Endothelial cell of umbilical vein (primary cell): ENCODE data around the gene PPP1R3F. TPM values are rescaled to one million over a fixed set of nuclear protein-coding genes. Genes with fewer than 3 reads are reported as not detected.
"Not testable (repeated sequence)": the region's sequence is repeated elsewhere in the genome, so short reads cannot be mapped to it uniquely, and the experiment has no call there.

ENCODE experiments used
- BruUV-seq: library from RNA; stranded (reverse); fragments of 400-500 nt; replicated peaks from 2 replicates; lab custom pipeline; 2021; lab: Mats Ljungman, UMichigan
- CTCF ChIA-PET: fragments of 300-600, 350-600 bp; sonication (Branson Sonifier 250); formaldehyde crosslinking; loops from one replicate; lab custom pipeline; 2021; ENCODE audit warnings: antibody characterized with exemption, inconsistent platforms; lab: Charles Lee
- POLR2A ChIA-PET: fragments of 300-600, 350-600 bp; sonication (Branson Sonifier 250); formaldehyde crosslinking; loops from one replicate; lab custom pipeline; 2021; ENCODE audit warnings: antibody characterized with exemption, inconsistent platforms; lab: Charles Lee
- DNase-seq: peaks from one replicate; pipeline ENCODE4 v3.0.0-alpha.2; 2011; ENCODE audit warnings: low read depth, low spot score
- FAIRE-seq: peaks from 2 replicates; lab custom pipeline; 2011; peaks lifted over from hg19 to GRCh38; lab: Jason Lieb, UNC
- H2AFZ ChIP-seq: 2 replicates; pipeline ENCODE4 v1.6.0; 2012; ENCODE audit warnings: low read depth, low read length, control low read depth, inconsistent platforms
- H3K27ac ChIP-seq: 2 replicates; pipeline ENCODE4 v1.5.1; 2011; ENCODE audit warnings: low read depth, mild to moderate bottlenecking, control low read depth, low read length, moderate library complexity; ENCODE audit not compliant: insufficient read depth
- H3K27me3 ChIP-seq, 2 experiments: 2 replicates each; pipeline versions ENCODE4 v1.6.0 to v1.6.1; 2011; ENCODE audit warnings: low read length in 2 of 2, mixed read lengths in 1 of 2; ENCODE audit not compliant: control insufficient read depth in 2 of 2, insufficient read depth in 2 of 2
- H3K36me3 ChIP-seq, 2 experiments: 2 replicates in 1 of 2; 3 replicates in 1 of 2; pipeline ENCODE4 v1.5.1; 2011; ENCODE audit warnings: low read length in 2 of 2, mild to moderate bottlenecking in 1 of 2, moderate library complexity in 1 of 2; ENCODE audit not compliant: control insufficient read depth in 2 of 2, insufficient read depth in 2 of 2; ENCODE audit errors: extremely low read depth in 1 of 2
- H3K4me1 ChIP-seq: 3 replicates; pipeline ENCODE4 v1.5.1; 2011; ENCODE audit warnings: mild to moderate bottlenecking, low read length; ENCODE audit not compliant: control insufficient read depth, insufficient read depth; ENCODE audit errors: extremely low read depth
- H3K4me2 ChIP-seq: 2 replicates; pipeline ENCODE4 v1.6.1; 2011; ENCODE audit warnings: low read length, control low read depth, mixed read lengths; ENCODE audit not compliant: insufficient read depth
- H3K4me3 ChIP-seq, 3 experiments: fragments of 200-600 bp in 1 of 3; sonication (generic), shearing (Covaris generic) in 1 of 3; replicated peaks in 1 of 3; 2 replicates each; pipeline ENCODE4 v1.5.1; 2011 to 2016; ENCODE audit warnings: control low read depth in 3 of 3, low read length in 3 of 3, mild to moderate bottlenecking in 2 of 3, inconsistent platforms in 1 of 3, low read depth in 1 of 3, moderate library complexity in 1 of 3; ENCODE audit not compliant: insufficient read depth in 1 of 3
- H3K79me2 ChIP-seq: 2 replicates; pipeline ENCODE4 v1.6.0; 2012; ENCODE audit warnings: low read length, inconsistent platforms; ENCODE audit not compliant: control insufficient read depth, insufficient read depth
- H3K9ac ChIP-seq: replicated peaks from 2 replicates; pipeline ENCODE3; 2011; ENCODE audit warnings: low read length, control low read depth; ENCODE audit not compliant: insufficient read depth; ENCODE audit errors: extremely low read depth
- H3K9me1 ChIP-seq: replicated peaks from 3 replicates; pipeline ENCODE4 v1.6.0; 2011; ENCODE audit warnings: mild to moderate bottlenecking, low read length; ENCODE audit not compliant: control insufficient read depth, insufficient read depth; ENCODE audit errors: extremely low read depth
- H3K9me3 ChIP-seq: replicated peaks from 2 replicates; pipeline ENCODE4 v1.5.1; 2012; ENCODE audit warnings: low read length, inconsistent platforms; ENCODE audit not compliant: control insufficient read depth, insufficient read depth
- H4K20me1 ChIP-seq: replicated peaks from 2 replicates; pipeline ENCODE3; 2011; ENCODE audit warnings: mild to moderate bottlenecking, low read length; ENCODE audit not compliant: control insufficient read depth, insufficient read depth; ENCODE audit errors: extremely low read depth
- EZH2 ChIP-seq: IDR thresholded peaks from 2 replicates; pipeline ENCODE4 v1.6.1; 2012; ENCODE audit warnings: borderline replicate concordance, low read depth, mild to moderate bottlenecking, moderate library complexity, low read length, inconsistent platforms; ENCODE audit not compliant: severe bottlenecking
- FOS ChIP-seq: IDR thresholded peaks from 2 replicates; pipeline ENCODE4 v1.6.1; 2011; ENCODE audit warnings: mild to moderate bottlenecking, low read length, moderate library complexity, borderline replicate concordance; ENCODE audit not compliant: insufficient read depth
- GATA2 ChIP-seq: IDR thresholded peaks from 2 replicates; pipeline ENCODE4 v1.7.0; 2011; ENCODE audit warnings: low read depth, mild to moderate bottlenecking, moderate library complexity, mixed read lengths, low read length; ENCODE audit not compliant: insufficient read length, insufficient read depth
- JUN ChIP-seq: IDR thresholded peaks from 2 replicates; pipeline ENCODE4 v1.6.1; 2011; ENCODE audit warnings: borderline replicate concordance, low read depth; ENCODE audit not compliant: insufficient read length, insufficient read depth
- MYC ChIP-seq: IDR thresholded peaks from one replicate; pipeline ENCODE4 v1.6.1; 2011; ENCODE audit warnings: mild to moderate bottlenecking, low read depth, low read length
- POLR2A ChIP-seq: IDR thresholded peaks from 2 replicates; pipeline ENCODE4 v1.6.1; 2012; ENCODE audit warnings: low read depth, mild to moderate bottlenecking, control low read depth, low read length
- POLR2AphosphoS5 ChIP-seq: IDR thresholded peaks from 2 replicates; pipeline ENCODE4 v1.6.1; 2012; ENCODE audit warnings: low read depth, mild to moderate bottlenecking, control low read depth, low read length, moderate library complexity; ENCODE audit not compliant: insufficient read depth
- dilution Hi-C: fragments of 300-500 bp; cut with MboI; formaldehyde crosslinking; loops from one replicate; pipeline ENCODE4 v1.15.0; 2019; ENCODE audit warnings: low sequenced_read_pairs; ENCODE audit not compliant: extremely low pct_ligation_motif_present
- intact Hi-C: fragments of 100-400 bp; cut with micrococcal nuclease; formaldehyde crosslinking; loops from one replicate; pipeline ENCODE4 v1.10.0; 2022
- polyA plus RNA-seq, 4 experiments: library from polyadenylated mRNA; depleted of rRNA in 3 of 4; stranded (reverse) in 3 of 4; unstranded in 1 of 4; fragments of >200 nt; gene quantifications; 2 replicates each; pipeline versions ENCODE4 v1.2.1 to v1.2.3, GENCODE V29; 2011 to 2012; ENCODE audit warnings: missing spikeins in 1 of 4
- total RNA-seq: library from RNA; stranded (reverse); gene quantifications from 2 replicates; pipeline ENCODE4 v1.2.3, GENCODE V29; 2021
- TF ChIP-seq, protein P1 (sequence below): IDR thresholded peaks from 2 replicates; pipeline ENCODE4 v1.6.1; 2011; ENCODE audit not compliant: insufficient read depth, insufficient read length
- TF ChIP-seq, protein P2 (sequence below), 2 donors: IDR thresholded peaks; 1 replicate in 1 of 2; 2 replicates in 1 of 2; pipeline ENCODE4 v1.5.1; 2011; ENCODE audit warnings: low read length in 2 of 2, mild to moderate bottlenecking in 2 of 2, moderate library complexity in 2 of 2, control low read depth in 1 of 2, inconsistent platforms in 1 of 2, low read depth in 1 of 2; ENCODE audit not compliant: insufficient read depth in 1 of 2; ENCODE audit errors: extremely low read depth in 1 of 2

PPP1R3F gene
- total and polyA plus RNA-seq, 2 donors (not counting 3 experiments of a cell fraction or from before 2014, with no cell fraction given) = 1.5 to 2.5 TPM

DNA sequence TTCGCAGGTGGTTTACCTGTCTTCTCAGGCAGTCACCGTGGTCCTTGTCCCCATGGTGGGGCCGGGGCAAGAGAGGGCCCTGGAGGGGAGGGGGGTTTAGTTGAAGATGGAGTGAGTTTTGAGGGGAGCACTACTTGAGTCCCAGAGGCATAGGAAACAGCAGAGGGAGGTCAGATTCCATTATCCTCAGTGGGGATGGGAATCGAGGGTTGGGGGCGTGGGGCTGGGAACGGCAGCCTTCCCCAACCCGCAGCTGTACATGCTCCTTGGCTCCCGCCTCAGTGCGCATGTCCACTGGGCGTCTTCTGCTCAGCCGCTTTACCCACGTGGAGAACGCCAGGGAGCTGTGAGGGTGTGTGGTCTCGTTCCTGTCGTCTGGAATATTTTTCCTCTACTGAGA lies 33.8 kb downstream of the PPP1R3F start, which contains the start of gene GAGE10:
TSS of gene GAGE10 (plus strand) at position 301 of the 400 bp plus-strand sequence. CDS start 1,214 bp downstream, outside the sequence.
- Histone ChIP-seq H3K4me2 (no peak within 1 kb of the TSS), H3K36me3 (no peaks in the 10 kb centered on the region), H3K79me2 (no peaks in the 10 kb centered on the region), H3K27ac (no peak within 1 kb of the TSS), H3K4me1 (no peaks in the 10 kb centered on the region), H3K9me3 (no peaks in the 10 kb centered on the region), H4K20me1 (no peaks in the 10 kb centered on the region), H2AFZ (no peak within 1 kb of the TSS), H3K4me3 (no peak within 1 kb of the TSS), H3K9ac (no peak within 1 kb of the TSS), H3K9me1 (no peaks in the 10 kb centered on the region), H3K27me3 (no peaks in the 10 kb centered on the region)
- FAIRE-seq (no peak), DNase-seq (no peak)
- intact Hi-C loops (no loop called here), dilution Hi-C loops (no loop called here)
- BruUV-seq = no TSS peak
- TF ChIP-seq EZH2 = no peak
- no peak for TF ChIP-seq POLR2AphosphoS5
- TF ChIP-seq JUN = no peak
- TF ChIP-seq, protein P1, sequence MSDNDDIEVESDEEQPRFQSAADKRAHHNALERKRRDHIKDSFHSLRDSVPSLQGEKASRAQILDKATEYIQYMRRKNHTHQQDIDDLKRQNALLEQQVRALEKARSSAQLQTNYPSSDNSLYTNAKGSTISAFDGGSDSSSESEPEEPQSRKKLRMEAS = no peak
- TF ChIP-seq, protein P2, sequence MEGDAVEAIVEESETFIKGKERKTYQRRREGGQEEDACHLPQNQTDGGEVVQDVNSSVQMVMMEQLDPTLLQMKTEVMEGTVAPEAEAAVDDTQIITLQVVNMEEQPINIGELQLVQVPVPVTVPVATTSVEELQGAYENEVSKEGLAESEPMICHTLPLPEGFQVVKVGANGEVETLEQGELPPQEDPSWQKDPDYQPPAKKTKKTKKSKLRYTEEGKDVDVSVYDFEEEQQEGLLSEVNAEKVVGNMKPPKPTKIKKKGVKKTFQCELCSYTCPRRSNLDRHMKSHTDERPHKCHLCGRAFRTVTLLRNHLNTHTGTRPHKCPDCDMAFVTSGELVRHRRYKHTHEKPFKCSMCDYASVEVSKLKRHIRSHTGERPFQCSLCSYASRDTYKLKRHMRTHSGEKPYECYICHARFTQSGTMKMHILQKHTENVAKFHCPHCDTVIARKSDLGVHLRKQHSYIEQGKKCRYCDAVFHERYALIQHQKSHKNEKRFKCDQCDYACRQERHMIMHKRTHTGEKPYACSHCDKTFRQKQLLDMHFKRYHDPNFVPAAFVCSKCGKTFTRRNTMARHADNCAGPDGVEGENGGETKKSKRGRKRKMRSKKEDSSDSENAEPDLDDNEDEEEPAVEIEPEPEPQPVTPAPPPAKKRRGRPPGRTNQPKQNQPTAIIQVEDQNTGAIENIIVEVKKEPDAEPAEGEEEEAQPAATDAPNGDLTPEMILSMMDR (IDR thresholded peaks at IDR 0.05; ENCODE audit: extremely low read depth in 1 of 2, insufficient read depth in 1 of 2, low read depth in 1 of 2, low read length in 2 of 2) = no peak
- TF ChIP-seq GATA2 = no peak
- no peak for TF ChIP-seq FOS
- no peak for TF ChIP-seq POLR2A
- TF ChIP-seq MYC = no peak
- ChIA-PET POLR2A (no interaction called here), CTCF (no interaction called here)

DNA sequence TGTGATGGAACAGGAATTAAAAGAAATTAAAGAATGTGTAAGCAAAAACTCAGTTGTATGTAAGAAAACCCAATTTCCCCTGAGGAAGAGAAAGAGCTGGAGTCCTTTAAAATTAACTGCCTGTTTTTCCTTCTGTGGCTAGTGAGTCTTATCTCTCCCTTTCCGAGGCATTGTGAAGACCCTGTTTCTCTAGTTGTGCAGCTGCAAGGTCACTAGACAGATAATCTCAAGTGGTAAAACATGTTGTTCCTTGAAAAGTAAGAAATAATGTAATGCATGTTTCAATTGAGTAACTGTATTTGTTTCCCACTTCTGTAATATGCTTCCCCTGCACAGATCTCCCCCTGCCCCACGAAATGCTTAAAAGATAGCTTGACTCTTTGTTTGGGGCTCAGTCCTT lies 38.2 kb downstream of the PPP1R3F start:
- H3K9ac ChIP-seq, H3K4me3 ChIP-seq, H3K27ac ChIP-seq, DNase-seq, FAIRE-seq, H2AFZ ChIP-seq, H3K4me1 ChIP-seq, H3K79me2 ChIP-seq, H3K36me3 ChIP-seq, intact Hi-C loops, H3K4me2 ChIP-seq, BruUV-seq, POLR2A ChIA-PET, H4K20me1 ChIP-seq, H3K9me1 ChIP-seq, dilution Hi-C loops, H3K27me3 ChIP-seq, H3K9me3 ChIP-seq: not testable (repeated sequence)
- CTCF ChIA-PET = interaction anchor here (1.7 kb wide), 1 partner anchor 13 kb away, joined by 3 read pairs; no protein-coding TSS in a partner anchor
